Lung (tissue), 12 donors: ENCODE measurements around the gene DHX35. TPM values are rescaled to one million over a fixed set of nuclear protein-coding genes. Genes with fewer than 3 reads are reported as not detected.

Source experiments
- ATAC-seq: fragments of 200-7000 bp; cut with Tn5 transposase; one replicate; pipeline ENCODE4 v1.9.1; 2020; ENCODE audit warnings: moderate number of reproducible peaks; ENCODE audit not compliant: insufficient read depth, low FRiP score
- DNase-seq, 3 donors: peaks; one replicate each; pipeline ENCODE4 v3.0.0-alpha.2; 2013 to 2017
- H3K27ac ChIP-seq, 2 donors: one replicate each; pipeline ENCODE4 v1.5.1; 2013; ENCODE audit warnings: mild to moderate bottlenecking in 2 of 2, moderate library complexity in 2 of 2, control low read depth in 1 of 2, inconsistent platforms in 1 of 2, low read depth in 1 of 2, low read length in 1 of 2
- H3K27me3 ChIP-seq, 3 donors: one replicate each; pipeline ENCODE4 v1.5.1; 2013; ENCODE audit warnings: low read length in 2 of 3; ENCODE audit not compliant: control insufficient read depth in 3 of 3, insufficient read depth in 3 of 3
- H3K36me3 ChIP-seq, 4 donors: one replicate each; pipeline ENCODE4 v1.5.1; 2013; ENCODE audit warnings: low read length in 4 of 4, mild to moderate bottlenecking in 1 of 4, moderate library complexity in 1 of 4; ENCODE audit not compliant: control insufficient read depth in 4 of 4, insufficient read depth in 4 of 4
- H3K4me1 ChIP-seq, 5 donors: one replicate each; pipeline ENCODE4 v1.5.1; 2013; ENCODE audit warnings: low read length in 5 of 5, mild to moderate bottlenecking in 2 of 5, moderate library complexity in 1 of 5; ENCODE audit not compliant: control insufficient read depth in 5 of 5, insufficient read depth in 5 of 5
- H3K4me3 ChIP-seq: one replicate; pipeline ENCODE4 v1.5.1; 2013; ENCODE audit warnings: mild to moderate bottlenecking, control low read depth, moderate library complexity
- H3K9ac ChIP-seq, 2 donors: one replicate each; pipeline ENCODE4 v1.5.1; 2013; ENCODE audit warnings: low read length in 2 of 2, control low read depth in 1 of 2; ENCODE audit not compliant: insufficient read depth in 1 of 2
- H3K9me3 ChIP-seq, 4 donors: one replicate each; pipeline ENCODE4 v1.5.1; 2013; ENCODE audit warnings: low read length in 3 of 4, mild to moderate bottlenecking in 1 of 4, moderate library complexity in 1 of 4; ENCODE audit not compliant: control insufficient read depth in 4 of 4, insufficient read depth in 3 of 4
- CTCF ChIP-seq: IDR thresholded peaks from 2 replicates; pipeline ENCODE4 v1.5.1; 2012; ENCODE audit warnings: mild to moderate bottlenecking; ENCODE audit errors: control extremely low read depth, extremely low read depth
- WGBS, 2 donors: extraction: QIAGEN DNeasy Blood & Tissue Kit; methylation state at CpG; one replicate each; pipeline ENCODE4 v1.1.7; 2013; 5-methylcytosine and 5-hydroxymethylcytosine counted together
- polyA plus RNA-seq, 2 donors: library from polyadenylated mRNA; stranded (reverse); fragments of 200-250 nt; gene quantifications; one replicate each; pipeline ENCODE4 v1.2.1, GENCODE V29; 2013
- total RNA-seq, 2 donors: library from RNA; depleted of rRNA in 1 of 2; stranded (reverse); fragments of >200 nt in 1 of 2; gene quantifications; one replicate each; pipeline ENCODE4 v1.2.1, GENCODE V29; 2014 to 2021
- donor health status: control.
- donor health status: control.
- donor health status: Bipolar disorder and iron deficiency.
- donor health status: healthy.
- donor health status: DM: yes; HTN: yes; CAD: no.

The DHX35 gene
- total and polyA plus RNA-seq, 4 donors, result 4.4 to 15.5 (median 8.2) TPM

GRCh38 chr20:38987777-38988176, 25.6 kb downstream of the DHX35 start:
- 89 to 95% methylated on average over 4 of the region's 4 CpGs for WGBS, 2 donors
- Histone ChIP-seq H3K27me3 (no peaks in the 10 kb centered on the region), H3K27ac (no peak overlapping the region), H3K36me3 (peaks cover 2 to 15% (median 6%) of the 10 kb centered on the region in 4 donors), H3K9me3 (no peaks in the 10 kb centered on the region), H3K4me1 (peaks cover 0 to 13% (median 2%) of the 10 kb centered on the region in 5 donors), H3K9ac (no peak overlapping the region), H3K4me3 (no peak overlapping the region)
- no peak for DNase-seq
- TF ChIP-seq CTCF, result no peak
- no peak for ATAC-seq

- no peak overlapping the region for H3K4me3 ChIP-seq
- TF ChIP-seq CTCF, result no peak
- DNase-seq (no peak), ATAC-seq (no peak)
- H3K27me3 ChIP-seq, result no peaks in the 10 kb centered on the region
- H3K36me3 ChIP-seq, result peaks cover 2 to 21% (median 10%) of the 10 kb centered on the region in 4 donors
- H3K4me1 ChIP-seq, result peaks cover 0 to 5% (median 0%) of the 10 kb centered on the region in 5 donors
- WGBS, 2 donors, result 97 to 98% methylated on average over 1 of the region's 1 CpG
- H3K9ac ChIP-seq, result no peak overlapping the region
- no peak overlapping the region for H3K27ac ChIP-seq
- no peaks in the 10 kb centered on the region for H3K9me3 ChIP-seq
Measured at GRCh38 chr20:38990728-38991127, 28.6 kb downstream of the DHX35 start.

GRCh38 chr20:38991814-38992704, 29.9 kb downstream of the DHX35 start:
- DNase-seq (no peak), ATAC-seq (no peak)
- no peak for TF ChIP-seq CTCF
- Histone ChIP-seq H3K9ac (no peak overlapping the region), H3K9me3 (no peaks in the 10 kb centered on the region), H3K4me1 (no peaks in the 10 kb centered on the region), H3K27ac (no peak overlapping the region), H3K4me3 (no peak overlapping the region), H3K27me3 (no peaks in the 10 kb centered on the region), H3K36me3 (peaks cover 7 to 22% (median 17%) of the 10 kb centered on the region in 4 donors)
- WGBS, 2 donors, result 84 to 86% methylated on average over 5 of the region's 5 CpGs
